ENCODE data around the gene ACER3.

DNA sequence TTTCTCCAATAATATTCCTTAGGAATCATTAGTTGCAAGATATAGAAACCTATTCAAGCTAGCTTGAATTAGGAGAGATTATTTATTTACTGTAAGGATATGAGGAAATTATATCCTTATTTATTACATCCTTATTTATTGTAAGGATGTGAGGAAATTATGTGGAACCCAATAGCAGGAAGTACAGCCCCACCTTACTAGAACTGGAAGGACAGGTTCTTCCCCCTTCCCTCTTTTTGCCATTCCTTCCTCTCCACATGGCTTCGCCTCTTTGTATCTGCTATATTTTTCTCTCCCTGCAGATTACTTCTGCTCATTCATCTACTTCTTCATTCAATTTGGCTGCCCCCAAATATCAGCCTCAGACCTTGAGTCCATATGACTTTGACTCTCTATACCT lies 124.0 kb downstream of the ACER3 start:
- TF ChIP-seq, protein P1, sequence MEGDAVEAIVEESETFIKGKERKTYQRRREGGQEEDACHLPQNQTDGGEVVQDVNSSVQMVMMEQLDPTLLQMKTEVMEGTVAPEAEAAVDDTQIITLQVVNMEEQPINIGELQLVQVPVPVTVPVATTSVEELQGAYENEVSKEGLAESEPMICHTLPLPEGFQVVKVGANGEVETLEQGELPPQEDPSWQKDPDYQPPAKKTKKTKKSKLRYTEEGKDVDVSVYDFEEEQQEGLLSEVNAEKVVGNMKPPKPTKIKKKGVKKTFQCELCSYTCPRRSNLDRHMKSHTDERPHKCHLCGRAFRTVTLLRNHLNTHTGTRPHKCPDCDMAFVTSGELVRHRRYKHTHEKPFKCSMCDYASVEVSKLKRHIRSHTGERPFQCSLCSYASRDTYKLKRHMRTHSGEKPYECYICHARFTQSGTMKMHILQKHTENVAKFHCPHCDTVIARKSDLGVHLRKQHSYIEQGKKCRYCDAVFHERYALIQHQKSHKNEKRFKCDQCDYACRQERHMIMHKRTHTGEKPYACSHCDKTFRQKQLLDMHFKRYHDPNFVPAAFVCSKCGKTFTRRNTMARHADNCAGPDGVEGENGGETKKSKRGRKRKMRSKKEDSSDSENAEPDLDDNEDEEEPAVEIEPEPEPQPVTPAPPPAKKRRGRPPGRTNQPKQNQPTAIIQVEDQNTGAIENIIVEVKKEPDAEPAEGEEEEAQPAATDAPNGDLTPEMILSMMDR (IDR thresholded peaks at IDR 0.05; ENCODE audit: insufficient read depth, low read length): no peak
- TF ChIP-seq, protein P2, sequence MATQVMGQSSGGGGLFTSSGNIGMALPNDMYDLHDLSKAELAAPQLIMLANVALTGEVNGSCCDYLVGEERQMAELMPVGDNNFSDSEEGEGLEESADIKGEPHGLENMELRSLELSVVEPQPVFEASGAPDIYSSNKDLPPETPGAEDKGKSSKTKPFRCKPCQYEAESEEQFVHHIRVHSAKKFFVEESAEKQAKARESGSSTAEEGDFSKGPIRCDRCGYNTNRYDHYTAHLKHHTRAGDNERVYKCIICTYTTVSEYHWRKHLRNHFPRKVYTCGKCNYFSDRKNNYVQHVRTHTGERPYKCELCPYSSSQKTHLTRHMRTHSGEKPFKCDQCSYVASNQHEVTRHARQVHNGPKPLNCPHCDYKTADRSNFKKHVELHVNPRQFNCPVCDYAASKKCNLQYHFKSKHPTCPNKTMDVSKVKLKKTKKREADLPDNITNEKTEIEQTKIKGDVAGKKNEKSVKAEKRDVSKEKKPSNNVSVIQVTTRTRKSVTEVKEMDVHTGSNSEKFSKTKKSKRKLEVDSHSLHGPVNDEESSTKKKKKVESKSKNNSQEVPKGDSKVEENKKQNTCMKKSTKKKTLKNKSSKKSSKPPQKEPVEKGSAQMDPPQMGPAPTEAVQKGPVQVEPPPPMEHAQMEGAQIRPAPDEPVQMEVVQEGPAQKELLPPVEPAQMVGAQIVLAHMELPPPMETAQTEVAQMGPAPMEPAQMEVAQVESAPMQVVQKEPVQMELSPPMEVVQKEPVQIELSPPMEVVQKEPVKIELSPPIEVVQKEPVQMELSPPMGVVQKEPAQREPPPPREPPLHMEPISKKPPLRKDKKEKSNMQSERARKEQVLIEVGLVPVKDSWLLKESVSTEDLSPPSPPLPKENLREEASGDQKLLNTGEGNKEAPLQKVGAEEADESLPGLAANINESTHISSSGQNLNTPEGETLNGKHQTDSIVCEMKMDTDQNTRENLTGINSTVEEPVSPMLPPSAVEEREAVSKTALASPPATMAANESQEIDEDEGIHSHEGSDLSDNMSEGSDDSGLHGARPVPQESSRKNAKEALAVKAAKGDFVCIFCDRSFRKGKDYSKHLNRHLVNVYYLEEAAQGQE (IDR thresholded peaks at IDR 0.05; ENCODE audit: insufficient replicate concordance, low read depth): no peak
- TF ChIP-seq POLR2AphosphoS5 (IDR thresholded peaks at IDR 0.05; ENCODE audit: low read depth) (no peak), GABPA (IDR thresholded peaks at IDR 0.05; ENCODE audit: low read depth) (no peak), SPI1 (IDR thresholded peaks at IDR 0.05; ENCODE audit: borderline replicate concordance, low read depth) (no peak)

Data from HL-60 (cell line).